OCI-LY3 (cell line): ENCODE measurements around the gene GTPBP1.

Source experiments
- CTCF ChIP-seq: fragments of 200-600, 300-600 bp; sonication (generic); IDR thresholded peaks from 2 replicates; pipeline ENCODE4 v1.5.1; 2014; ENCODE audit warnings: antibody characterized with exemption, low read length, low read depth
- EZH2phosphoT487 ChIP-seq: fragments of 200-600 bp; shearing (Covaris generic); IDR thresholded peaks from 2 replicates; pipeline ENCODE4 v1.6.1; 2018; ENCODE audit warnings: antibody characterized with exemption, mixed run types, low read depth

- no peak for TF ChIP-seq CTCF
- no peak for TF ChIP-seq EZH2phosphoT487
These were observed 69.9 kb downstream of the GTPBP1 start for GRCh38 chr22:38775656-38776055.
